HCT116 (cell line): ENCODE data around the gene FBXW2. TPM values are rescaled to one million over a fixed set of nuclear protein-coding genes. Genes with fewer than 3 reads are reported as not detected.
A peak's percentile ranks its signal among the peaks of the same experiment; 100 is the strongest.

Experiments
- ATAC-seq: fragments of 200-7000 bp; cut with Tn5 transposase; 2 replicates; pipeline ENCODE4 v1.9.1; 2020; ENCODE audit warnings: mild to moderate bottlenecking, moderate library complexity
- BruUV-seq: library from RNA; stranded (reverse); fragments of 400-500 nt; replicated peaks from 2 replicates; lab custom pipeline; 2021; lab: Mats Ljungman, UMichigan
- CTCF ChIA-PET: fragments of 300-600 bp; sonication (Branson Sonifier 250); formaldehyde crosslinking; loops from one replicate; lab custom pipeline; 2021; ENCODE audit warnings: antibody characterized with exemption; lab: Charles Lee
- POLR2A ChIA-PET: fragments of 300-600, 350-600 bp; sonication (Branson Sonifier 250); formaldehyde crosslinking; loops from one replicate; lab custom pipeline; 2021; ENCODE audit warnings: antibody characterized with exemption; lab: Charles Lee
- RAD21 ChIA-PET, 2 experiments: fragments of 300-600 bp; sonication (Branson Sonifier 250); formaldehyde crosslinking; loops; one replicate each; lab custom pipeline; 2023; ENCODE audit warnings: low total read pairs in 2 of 2; ENCODE audit not compliant: uncharacterized antibody in 2 of 2, unreplicated experiment in 2 of 2, low non-redundant PET in 1 of 2; lab: Charles Lee
- DNase-seq: peaks from one replicate; pipeline ENCODE4 v3.0.0-alpha.2; 2010; ENCODE audit warnings: low read depth, low spot score
- H2AFZ ChIP-seq: fragments of 200-600 bp; shearing (Covaris generic), sonication (generic); 2 replicates; pipeline ENCODE4 v1.6.1; 2017; ENCODE audit warnings: low read depth, mixed run types, mixed read lengths, antibody characterized with exemption, low read length; ENCODE audit not compliant: poor library complexity, severe bottlenecking
- H3K27ac ChIP-seq: 2 replicates; pipeline ENCODE4 v1.5.1; 2012; ENCODE audit warnings: low read depth, low read length
- H3K27me3 ChIP-seq: fragments of 200-600 bp; sonication (generic); 2 replicates; pipeline ENCODE4 v1.6.1; 2016; ENCODE audit warnings: mixed run types, low read length, mixed read lengths; ENCODE audit not compliant: insufficient read depth
- H3K36me3 ChIP-seq, 2 experiments: fragments of 200-500 bp in 1 of 2; fragments of 200-600 bp in 1 of 2; sonication (Bioruptor generic) in 1 of 2; sonication (generic) in 1 of 2; 2 replicates each; pipeline versions ENCODE4 v1.5.1 to v1.6.1; 2014 to 2016; ENCODE audit warnings: low read length in 2 of 2, inconsistent platforms in 1 of 2, mixed read lengths in 1 of 2, mixed run types in 1 of 2; ENCODE audit not compliant: insufficient read depth in 2 of 2, control insufficient read depth in 1 of 2
- H3K4me1 ChIP-seq, 2 experiments: fragments of 200-600 bp in 1 of 2; sonication (generic) in 1 of 2; 2 replicates each; pipeline versions ENCODE4 v1.5.1 to v1.6.1; 2012 to 2017; ENCODE audit warnings: low read length in 2 of 2, inconsistent platforms in 1 of 2, mild to moderate bottlenecking in 1 of 2, mixed read lengths in 1 of 2, mixed run types in 1 of 2, moderate library complexity in 1 of 2; ENCODE audit not compliant: insufficient read depth in 2 of 2, control insufficient read depth in 1 of 2
- H3K4me2 ChIP-seq: fragments of 200-600 bp; sonication (generic); 2 replicates; pipeline ENCODE4 v1.6.1; 2017; ENCODE audit warnings: mixed run types, low read length, mixed read lengths
- H3K4me3 ChIP-seq, 2 experiments: fragments of 200-600 bp in 1 of 2; sonication (generic) in 1 of 2; replicated peaks in 1 of 2; 2 replicates each; pipeline ENCODE4 v1.5.1; 2011 to 2016; ENCODE audit warnings: low read length in 2 of 2, control low read depth in 1 of 2, low read depth in 1 of 2, mild to moderate bottlenecking in 1 of 2, mixed read lengths in 1 of 2, mixed run types in 1 of 2
- H3K79me2 ChIP-seq: fragments of 200-600 bp; sonication (generic); 2 replicates; pipeline ENCODE4 v1.6.1; 2017; ENCODE audit warnings: mild to moderate bottlenecking, mixed run types, low read length, moderate library complexity, mixed read lengths; ENCODE audit not compliant: insufficient read depth
- H3K9ac ChIP-seq: fragments of 200-600 bp; sonication (generic); 2 replicates; pipeline ENCODE4 v1.6.1; 2016; ENCODE audit warnings: low read length, mixed read lengths
- H3K9me2 ChIP-seq: fragments of 200-600 bp; sonication (generic), shearing (Covaris generic); 2 replicates; pipeline ENCODE4 v1.6.1; 2017; ENCODE audit warnings: mixed run types, mild to moderate bottlenecking, moderate library complexity; ENCODE audit not compliant: insufficient read depth
- H3K9me3 ChIP-seq, 2 experiments: fragments of 200-500 bp in 1 of 2; fragments of 200-600 bp in 1 of 2; sonication (Bioruptor generic) in 1 of 2; sonication (generic) in 1 of 2; 2 replicates each; pipeline ENCODE4 v1.6.1; 2014 to 2017; ENCODE audit warnings: low read length in 2 of 2, mixed read lengths in 2 of 2, inconsistent platforms in 1 of 2, low read depth in 1 of 2, mild to moderate bottlenecking in 1 of 2, mixed run types in 1 of 2, moderate library complexity in 1 of 2; ENCODE audit not compliant: control insufficient read depth in 1 of 2, insufficient read depth in 1 of 2
- H4K20me1 ChIP-seq: fragments of 200-600 bp; sonication (generic), shearing (Covaris generic); 2 replicates; pipeline ENCODE4 v1.6.1; 2017; ENCODE audit warnings: mixed run types, mild to moderate bottlenecking, moderate library complexity; ENCODE audit not compliant: insufficient read depth
- CEBPB ChIP-seq: IDR thresholded peaks from 2 replicates; pipeline ENCODE4 v1.6.1; 2012; ENCODE audit warnings: low read depth
- ELF1 ChIP-seq: IDR thresholded peaks from 2 replicates; pipeline ENCODE4 v1.6.1; 2012; ENCODE audit warnings: low read depth, borderline replicate concordance
- FOSL1 ChIP-seq: IDR thresholded peaks from 2 replicates; pipeline ENCODE4 v1.6.1; 2012; ENCODE audit warnings: low read depth
- POLR2A ChIP-seq: IDR thresholded peaks from 2 replicates; pipeline ENCODE4 v1.7.0; 2011; ENCODE audit warnings: borderline replicate concordance; ENCODE audit not compliant: insufficient read depth, insufficient read length; ENCODE audit errors: extremely low read depth
- RAD21 ChIP-seq: IDR thresholded peaks from 2 replicates; pipeline ENCODE4 v1.6.1; 2012; ENCODE audit warnings: low read depth, mild to moderate bottlenecking
- SIN3A ChIP-seq: IDR thresholded peaks from 2 replicates; pipeline ENCODE4 v1.6.1; 2012; ENCODE audit warnings: low read depth
- YY1 ChIP-seq: IDR thresholded peaks from 2 replicates; pipeline ENCODE4 v1.6.1; 2011; ENCODE audit warnings: low read length, low read depth, moderate library complexity, mild to moderate bottlenecking; ENCODE audit not compliant: insufficient replicate concordance; ENCODE audit errors: extremely low read depth
- ZFX ChIP-seq: fragments of 450-650 bp; IDR thresholded peaks from 2 replicates; pipeline ENCODE4 v1.6.1; 2017
- intact Hi-C: fragments of 100-400 bp; cut with micrococcal nuclease; formaldehyde crosslinking; loops from 2 replicates; pipeline ENCODE4 v1.10.0; 2022
- total RNA-seq: library from RNA; stranded (reverse); gene quantifications from one replicate; pipeline ENCODE4 v1.2.1, GENCODE V29; 2021; ENCODE audit not compliant: unreplicated experiment
- TF ChIP-seq, protein P1 (sequence below): IDR thresholded peaks from 2 replicates; pipeline ENCODE4 v1.6.1; 2012
- TF ChIP-seq, protein P2 (sequence below): IDR thresholded peaks from 2 replicates; pipeline ENCODE4 v1.6.1; 2011; ENCODE audit warnings: mild to moderate bottlenecking, low read length, moderate library complexity; ENCODE audit not compliant: insufficient replicate concordance; ENCODE audit errors: extremely low read depth
- TF ChIP-seq, protein P3 (sequence below): IDR thresholded peaks from 2 replicates; pipeline ENCODE4 v1.6.1; 2012

The FBXW2 gene
- total RNA-seq, 1 experiment from 2014 or later, result 59.6 TPM

DNA sequence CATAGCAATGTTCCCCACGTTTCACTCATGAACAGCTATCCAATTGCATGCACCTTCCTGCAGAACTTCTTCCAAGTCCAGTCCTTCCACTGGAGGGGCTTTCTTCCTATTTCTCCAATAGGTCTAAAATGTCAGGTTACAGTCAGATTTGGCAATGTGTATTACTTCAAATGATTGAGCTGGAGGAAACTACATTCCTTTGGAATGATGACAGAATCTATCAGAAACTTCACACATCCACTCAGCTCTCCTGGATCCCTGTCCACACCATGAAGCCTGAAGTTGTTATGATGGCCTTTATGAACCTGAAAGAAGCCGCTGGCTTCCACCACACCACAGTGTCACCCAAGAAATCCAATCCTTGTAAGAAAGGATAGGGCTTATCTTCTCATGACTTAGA lies 32.2 kb downstream of the FBXW2 start:
- Histone ChIP-seq H3K9ac (no peak overlapping the region), H3K9me2 (no peaks in the 10 kb centered on the region), H2AFZ (no peak overlapping the region), H3K9me3 (no peaks in the 10 kb centered on the region), H3K79me2 (no peaks in the 10 kb centered on the region), H3K4me3 (no peak overlapping the region), H3K4me2 (no peak overlapping the region), H3K4me1 (no peaks in the 10 kb centered on the region), H3K27me3 (no peaks in the 10 kb centered on the region), H3K27ac (no peak overlapping the region), H3K36me3 (peaks cover 19 to 27% of the 10 kb centered on the region in 2 experiments; a peak in 3 of 4 replicates), H4K20me1 (peaks cover 3% of the 10 kb centered on the region; the same call in 1 of the 2 replicates)
- intact Hi-C loops, result no loop called here
- BruUV-seq, result TSS peak; percentile 2
- no peak for DNase-seq
- ATAC-seq, result no peak
- ChIA-PET CTCF (interaction anchor here (3.4 kb wide), 1 partner anchor 220 kb away, joined by 11 read pairs; no protein-coding TSS in a partner anchor), RAD21 (no interaction called here), POLR2A (no interaction called here)
- no peak for TF ChIP-seq YY1
- TF ChIP-seq, protein P1, sequence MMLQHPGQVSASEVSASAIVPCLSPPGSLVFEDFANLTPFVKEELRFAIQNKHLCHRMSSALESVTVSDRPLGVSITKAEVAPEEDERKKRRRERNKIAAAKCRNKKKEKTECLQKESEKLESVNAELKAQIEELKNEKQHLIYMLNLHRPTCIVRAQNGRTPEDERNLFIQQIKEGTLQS, result no peak
- no peak for TF ChIP-seq FOSL1
- no peak for TF ChIP-seq CEBPB
- TF ChIP-seq ZFX, result no peak
- TF ChIP-seq SIN3A, result no peak
- no peak for TF ChIP-seq RAD21
- no peak for TF ChIP-seq POLR2A
- TF ChIP-seq, protein P2, sequence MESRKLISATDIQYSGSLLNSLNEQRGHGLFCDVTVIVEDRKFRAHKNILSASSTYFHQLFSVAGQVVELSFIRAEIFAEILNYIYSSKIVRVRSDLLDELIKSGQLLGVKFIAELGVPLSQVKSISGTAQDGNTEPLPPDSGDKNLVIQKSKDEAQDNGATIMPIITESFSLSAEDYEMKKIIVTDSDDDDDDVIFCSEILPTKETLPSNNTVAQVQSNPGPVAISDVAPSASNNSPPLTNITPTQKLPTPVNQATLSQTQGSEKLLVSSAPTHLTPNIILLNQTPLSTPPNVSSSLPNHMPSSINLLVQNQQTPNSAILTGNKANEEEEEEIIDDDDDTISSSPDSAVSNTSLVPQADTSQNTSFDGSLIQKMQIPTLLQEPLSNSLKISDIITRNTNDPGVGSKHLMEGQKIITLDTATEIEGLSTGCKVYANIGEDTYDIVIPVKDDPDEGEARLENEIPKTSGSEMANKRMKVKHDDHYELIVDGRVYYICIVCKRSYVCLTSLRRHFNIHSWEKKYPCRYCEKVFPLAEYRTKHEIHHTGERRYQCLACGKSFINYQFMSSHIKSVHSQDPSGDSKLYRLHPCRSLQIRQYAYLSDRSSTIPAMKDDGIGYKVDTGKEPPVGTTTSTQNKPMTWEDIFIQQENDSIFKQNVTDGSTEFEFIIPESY, result no peak
- no peak for TF ChIP-seq ELF1
- TF ChIP-seq, protein P3, sequence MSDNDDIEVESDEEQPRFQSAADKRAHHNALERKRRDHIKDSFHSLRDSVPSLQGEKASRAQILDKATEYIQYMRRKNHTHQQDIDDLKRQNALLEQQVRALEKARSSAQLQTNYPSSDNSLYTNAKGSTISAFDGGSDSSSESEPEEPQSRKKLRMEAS, result no peak
